ENCODE results near the gene BAG3. TPM values are rescaled to one million over a fixed set of nuclear protein-coding genes. Genes with fewer than 3 reads are reported as not detected.

Gene BAG3
- total and polyA plus RNA-seq, 2 of the 8 experiments (the other 6 are each of a cell fraction or from before 2014, with no cell fraction given) = 3.5 to 13.3 TPM

GRCh38 chr10:119725828-119726675 is 74.9 kb downstream of the BAG3 start, which contains the start of gene INPP5F:
TSS of gene INPP5F (plus strand) at chr10:119726050. CDS start at chr10:119726263, 213 bp downstream.
- Histone ChIP-seq H4K91ac (replicated peaks; ENCODE audit: insufficient read length, low read length) (peak within 1 kb of the TSS; percentile 49), H3K79me2 (ENCODE audit: control insufficient read depth in 1 of 2, insufficient read depth in 2 of 2, low read length in 2 of 2) (peaks cover 0 to 35% of the 10 kb centered on the region in 2 experiments; a peak in 3 of 4 replicates), H3K9ac (replicated peaks in 1 of 4; ENCODE audit: extremely low read depth in 1 of 4, low read depth in 3 of 4, low read length in 3 of 4) (peak within 1 kb of the TSS; percentile 76 to 82 (median 80)), H2BK12ac (ENCODE audit: low read depth, low read length) (peak within 1 kb of the TSS; percentile 87; the same call in 1 of the 2 replicates), H4K20me1 (replicated peaks in 1 of 2; ENCODE audit: control insufficient read depth in 1 of 2, insufficient read depth in 2 of 2, low read length in 2 of 2) (peaks cover 2 to 6% of the 10 kb centered on the region in 2 experiments), H2BK15ac (ENCODE audit: low read length) (peak within 1 kb of the TSS; percentile 46; the same call in 1 of the 2 replicates), H3K18ac (ENCODE audit: extremely low read depth, low read length) (peak within 1 kb of the TSS; percentile 81), H3K4me1 (replicated peaks in 1 of 4; ENCODE audit: control insufficient read depth in 3 of 4, insufficient read depth in 4 of 4, low read length in 3 of 4) (peaks cover 4 to 13% (median 8%) of the 10 kb centered on the region in 4 experiments; a peak in 5 of 7 replicates), H2AK5ac (ENCODE audit: low read depth, low read length) (0 out of 2 replicates have a peak within 1 kb of the TSS, but pooled peaks have one; percentile 65), H3K4me3 (ENCODE audit: extremely low read depth in 1 of 4, insufficient read depth in 2 of 4, low read depth in 3 of 4, low read length in 4 of 4) (peak within 1 kb of the TSS; percentile 67 to 99 (median 82)), H3K4ac (replicated peaks; ENCODE audit: insufficient read length, low read depth, low read length) (peak within 1 kb of the TSS; percentile 71), H4K8ac (ENCODE audit: extremely low read depth, insufficient read depth, low read length) (peak within 1 kb of the TSS; percentile 76), H3K27ac (ENCODE audit: low read depth, low read length) (peak within 1 kb of the TSS; percentile 60; the same call in 1 of the 2 replicates), H3K36me3 (ENCODE audit: control insufficient read depth in 2 of 4, insufficient read depth in 4 of 4, low read length in 3 of 4) (no peaks in the 10 kb centered on the region; a peak in 1 of 8 replicates), H3K23ac (ENCODE audit: insufficient read length) (no peak within 1 kb of the TSS), H2BK20ac (ENCODE audit: low read length) (no peak within 1 kb of the TSS), H3K79me1 (ENCODE audit: low read depth, low read length) (peaks cover 3% of the 10 kb centered on the region; the same call in 1 of the 2 replicates), H3K4me2 (ENCODE audit: insufficient read depth in 1 of 2, low read depth in 2 of 2, low read length in 2 of 2) (peak within 1 kb of the TSS; percentile 77 to 86), H3K56ac (replicated peaks; ENCODE audit: insufficient read length, low read depth, low read length) (peak within 1 kb of the TSS; percentile 10), H4K5ac (ENCODE audit: insufficient read length, low read depth, low read length) (peak within 1 kb of the TSS; percentile 86), H3K14ac (ENCODE audit: insufficient read length) (no peak within 1 kb of the TSS), H3K23me2 (ENCODE audit: low read depth, low read length) (peaks cover 15% of the 10 kb centered on the region), H2BK5ac (ENCODE audit: low read depth, low read length) (peak within 1 kb of the TSS; percentile 80; the same call in 1 of the 2 replicates), H2BK120ac (replicated peaks; ENCODE audit: low read depth, low read length) (no peak within 1 kb of the TSS), H2AFZ (ENCODE audit: low read length) (no peak within 1 kb of the TSS), H3K27me3 (replicated peaks in 1 of 4; ENCODE audit: control insufficient read depth in 3 of 4, extremely low read depth in 1 of 4, insufficient read depth in 3 of 4, low read length in 3 of 4) (no peaks in the 10 kb centered on the region), H3K9me3 (ENCODE audit: insufficient read depth in 2 of 2, low read depth in 1 of 2, low read length in 1 of 2) (peaks cover 0 to 8% of the 10 kb centered on the region in 2 experiments; a peak in 1 of 4 replicates)
- POLR2A ChIA-PET (ENCODE audit: partially characterized antibody) = interaction anchor here (0.7 to 2.9 kb wide), 16 partner anchors 7 to 167 kb away, joined by 3 to 17 read pairs (median 4); partner anchors contain the start of genes BAG3 and SEC23IP
- DNase-seq (ENCODE audit: low read depth in 1 of 2, low spot score in 2 of 2) (peak; percentile 92 to 99), FAIRE-seq (no peak)
- CTCF ChIA-PET (ENCODE audit: partially characterized antibody) = interaction anchor here (0.6 to 2.5 kb wide), 9 partner anchors 10 to 137 kb away, joined by 3 to 7 read pairs (median 4); no protein-coding TSS in a partner anchor
- 1% methylated on average over 42 of the region's 95 CpGs; no CpG with 5 or more reads in 1 of the 2 experiments for WGBS, 2 experiments (ENCODE audit: extremely low coverage in 1 of 2, insufficient coverage in 1 of 2, insufficient read length in 1 of 2, insufficient replicate concordance in 2 of 2, low coverage in 1 of 2, low lambda C conversion rate in 2 of 2, missing lambda C conversion rate in 1 of 2)
- TF ChIP-seq KDM1A (IDR thresholded peaks at IDR 0.05; ENCODE audit: borderline replicate concordance, low read length) (no peak), POLR2A (IDR thresholded peaks at IDR 0.05; ENCODE audit: control extremely low read depth in 1 of 2, low read depth in 2 of 2, low read length in 2 of 2) (peak in 1 of 2 experiments; percentile 61; a peak in 2 of 3 replicates), SRF (IDR thresholded peaks at IDR 0.05; ENCODE audit: low read depth, low read length) (no peak), PHF8 (conservative IDR thresholded peaks at IDR 0.05; ENCODE audit: low read depth, low read length) (peak; percentile 51), ZNF274 (IDR thresholded peaks at IDR 0.05; ENCODE audit: borderline replicate concordance, extremely low read depth, low read length) (no peak), SUZ12 (IDR thresholded peaks at IDR 0.05; ENCODE audit: low read length) (no peak), MAX (IDR thresholded peaks at IDR 0.05) (peak; percentile 21; the same call in 1 of the 2 replicates), RBBP5 (IDR thresholded peaks at IDR 0.05; ENCODE audit: borderline replicate concordance, low read depth, low read length) (peak; percentile 70; the same call in 1 of the 2 replicates)
- TF ChIP-seq, protein P1, sequence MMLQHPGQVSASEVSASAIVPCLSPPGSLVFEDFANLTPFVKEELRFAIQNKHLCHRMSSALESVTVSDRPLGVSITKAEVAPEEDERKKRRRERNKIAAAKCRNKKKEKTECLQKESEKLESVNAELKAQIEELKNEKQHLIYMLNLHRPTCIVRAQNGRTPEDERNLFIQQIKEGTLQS (IDR thresholded peaks at IDR 0.05; ENCODE audit: insufficient read depth, low read depth, low read length) = no peak

Measured in H1 (cell line).